Measurements from ENCODE around the gene HCFC2. TPM values are rescaled to one million over a fixed set of nuclear protein-coding genes. Genes with fewer than 3 reads are reported as not detected.

HCFC2 gene
- total RNA-seq, 1 experiment from 2014 or later: 8.5 TPM

- Histone ChIP-seq H3K4me1 (ENCODE audit: control insufficient read depth, insufficient read depth, low read length) (no peaks in the 10 kb centered on the region), H3K36me3 (ENCODE audit: control insufficient read depth, insufficient read depth, low read length) (peaks cover 12% of the 10 kb centered on the region), H3K27me3 (ENCODE audit: control insufficient read depth, insufficient read depth, low read length) (no peaks in the 10 kb centered on the region), H3K9me3 (ENCODE audit: control insufficient read depth, insufficient read depth, low read depth, low read length) (no peaks in the 10 kb centered on the region), H3K27ac (ENCODE audit: low read length) (no peak overlapping the region), H3K4me3 (ENCODE audit: low read depth in 2 of 2, low read length in 2 of 2) (no peak overlapping the region)
- DNase-seq (ENCODE audit: low read depth, low spot score) (no peak), ATAC-seq (no peak)
- in situ Hi-C loops (cut with HindIII; ENCODE audit: low pct_unique_long_range_greater_than_20kb, low sequenced_read_pairs) (no loop called here), intact Hi-C loops (cut with micrococcal nuclease; ENCODE audit: unreplicated experiment) (no loop called here)
- no TSS peak for BruUV-seq (replicated peaks)
- POLR2A ChIA-PET: no interaction called here
- TF ChIP-seq CTCF (IDR thresholded peaks at IDR 0.05): no peak
- TF ChIP-seq TCF7L2 (IDR thresholded peaks at IDR 0.05; ENCODE audit: low read depth, low read length): no peak
- no peak for TF ChIP-seq POLR2AphosphoS5 (IDR thresholded peaks at IDR 0.05; ENCODE audit: low read depth, low read length)
- CTCF ChIA-PET: no interaction called here
Measured at GRCh38 chr12:104090685-104091084, 26.4 kb downstream of the HCFC2 start.

DNA sequence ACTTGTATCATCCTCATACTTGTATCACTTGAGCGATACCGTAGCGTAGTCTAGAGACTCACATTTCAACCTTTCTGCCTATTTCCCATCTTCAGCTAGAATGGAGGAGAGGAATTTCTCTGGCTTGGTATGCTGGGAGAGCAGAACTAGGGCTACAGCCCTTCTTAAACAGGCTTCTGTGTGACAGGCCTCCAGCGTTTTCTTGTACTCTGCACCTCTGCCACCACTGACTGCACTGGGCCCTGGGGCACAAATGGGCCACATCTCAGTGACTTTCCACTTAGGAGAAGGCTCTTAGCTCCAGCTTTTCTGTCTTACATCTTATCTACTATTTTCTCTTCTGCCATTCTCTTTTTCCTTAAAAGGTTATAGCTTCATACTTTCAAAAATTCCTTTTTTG lies 26.8 kb downstream of the HCFC2 start:
- ChIA-PET CTCF (interaction anchor here (0.8 kb wide), 1 partner anchor 291 kb away, joined by 3 read pairs; no protein-coding TSS in a partner anchor), POLR2A (no interaction called here)
- TF ChIP-seq POLR2AphosphoS5 (IDR thresholded peaks at IDR 0.05; ENCODE audit: low read depth, low read length): no peak
- no peak for TF ChIP-seq SIN3A (IDR thresholded peaks at IDR 0.05; ENCODE audit: borderline replicate concordance, insufficient read depth, low read depth, low read length)
- TF ChIP-seq CTCF (IDR thresholded peaks at IDR 0.05): no peak
- TF ChIP-seq TCF7L2 (IDR thresholded peaks at IDR 0.05; ENCODE audit: low read depth, low read length): no peak
- no peak for TF ChIP-seq REST (IDR thresholded peaks at IDR 0.05; ENCODE audit: insufficient read depth in 1 of 2, low read depth in 2 of 2, low read length in 1 of 2)
- no peak overlapping the region for H3K27ac ChIP-seq (ENCODE audit: low read length)
- in situ Hi-C loops (cut with HindIII; ENCODE audit: low pct_unique_long_range_greater_than_20kb, low sequenced_read_pairs) (no loop called here), intact Hi-C loops (cut with micrococcal nuclease; ENCODE audit: unreplicated experiment) (no loop called here)
- no peaks in the 10 kb centered on the region for H3K4me1 ChIP-seq (ENCODE audit: control insufficient read depth, insufficient read depth, low read length)
- H3K4me3 ChIP-seq (ENCODE audit: low read depth in 2 of 2, low read length in 2 of 2): no peak overlapping the region
- no peak for ATAC-seq
- no peaks in the 10 kb centered on the region for H3K27me3 ChIP-seq (ENCODE audit: control insufficient read depth, insufficient read depth, low read length)
- no peaks in the 10 kb centered on the region for H3K9me3 ChIP-seq (ENCODE audit: control insufficient read depth, insufficient read depth, low read depth, low read length)
- DNase-seq (ENCODE audit: low read depth, low spot score): no peak
- no TSS peak for BruUV-seq (replicated peaks)
- peaks cover 13% of the 10 kb centered on the region for H3K36me3 ChIP-seq (ENCODE audit: control insufficient read depth, insufficient read depth, low read length)

All from Panc1 (cell line).